ENCODE measurements around the gene TADA2B.
A peak's percentile ranks its signal among the peaks of the same experiment; 100 is the strongest.

- TF ChIP-seq, protein P1, sequence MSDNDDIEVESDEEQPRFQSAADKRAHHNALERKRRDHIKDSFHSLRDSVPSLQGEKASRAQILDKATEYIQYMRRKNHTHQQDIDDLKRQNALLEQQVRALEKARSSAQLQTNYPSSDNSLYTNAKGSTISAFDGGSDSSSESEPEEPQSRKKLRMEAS (IDR thresholded peaks at IDR 0.05): peak; percentile 86
- TF ChIP-seq GABPA (IDR thresholded peaks at IDR 0.05 in 1 of 2, conservative IDR thresholded peaks at IDR 0.05 in 1 of 2) (peak in 1 of 2 donors; percentile 83), CTCF (IDR thresholded peaks at IDR 0.05; ENCODE audit: low read depth, low read length, missing input control) (no peak), RAD21 (IDR thresholded peaks at IDR 0.05) (peak; percentile 41 to 42), JUND (IDR thresholded peaks at IDR 0.05) (peak in 1 of 2 donors; percentile 66), FOXA1 (IDR thresholded peaks at IDR 0.05) (peak; percentile 62)
- TF ChIP-seq, protein P2, sequence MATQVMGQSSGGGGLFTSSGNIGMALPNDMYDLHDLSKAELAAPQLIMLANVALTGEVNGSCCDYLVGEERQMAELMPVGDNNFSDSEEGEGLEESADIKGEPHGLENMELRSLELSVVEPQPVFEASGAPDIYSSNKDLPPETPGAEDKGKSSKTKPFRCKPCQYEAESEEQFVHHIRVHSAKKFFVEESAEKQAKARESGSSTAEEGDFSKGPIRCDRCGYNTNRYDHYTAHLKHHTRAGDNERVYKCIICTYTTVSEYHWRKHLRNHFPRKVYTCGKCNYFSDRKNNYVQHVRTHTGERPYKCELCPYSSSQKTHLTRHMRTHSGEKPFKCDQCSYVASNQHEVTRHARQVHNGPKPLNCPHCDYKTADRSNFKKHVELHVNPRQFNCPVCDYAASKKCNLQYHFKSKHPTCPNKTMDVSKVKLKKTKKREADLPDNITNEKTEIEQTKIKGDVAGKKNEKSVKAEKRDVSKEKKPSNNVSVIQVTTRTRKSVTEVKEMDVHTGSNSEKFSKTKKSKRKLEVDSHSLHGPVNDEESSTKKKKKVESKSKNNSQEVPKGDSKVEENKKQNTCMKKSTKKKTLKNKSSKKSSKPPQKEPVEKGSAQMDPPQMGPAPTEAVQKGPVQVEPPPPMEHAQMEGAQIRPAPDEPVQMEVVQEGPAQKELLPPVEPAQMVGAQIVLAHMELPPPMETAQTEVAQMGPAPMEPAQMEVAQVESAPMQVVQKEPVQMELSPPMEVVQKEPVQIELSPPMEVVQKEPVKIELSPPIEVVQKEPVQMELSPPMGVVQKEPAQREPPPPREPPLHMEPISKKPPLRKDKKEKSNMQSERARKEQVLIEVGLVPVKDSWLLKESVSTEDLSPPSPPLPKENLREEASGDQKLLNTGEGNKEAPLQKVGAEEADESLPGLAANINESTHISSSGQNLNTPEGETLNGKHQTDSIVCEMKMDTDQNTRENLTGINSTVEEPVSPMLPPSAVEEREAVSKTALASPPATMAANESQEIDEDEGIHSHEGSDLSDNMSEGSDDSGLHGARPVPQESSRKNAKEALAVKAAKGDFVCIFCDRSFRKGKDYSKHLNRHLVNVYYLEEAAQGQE (IDR thresholded peaks at IDR 0.05): peak; percentile 47
- TF ChIP-seq, protein P3, sequence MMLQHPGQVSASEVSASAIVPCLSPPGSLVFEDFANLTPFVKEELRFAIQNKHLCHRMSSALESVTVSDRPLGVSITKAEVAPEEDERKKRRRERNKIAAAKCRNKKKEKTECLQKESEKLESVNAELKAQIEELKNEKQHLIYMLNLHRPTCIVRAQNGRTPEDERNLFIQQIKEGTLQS (IDR thresholded peaks at IDR 0.05): no peak
- TF ChIP-seq, protein P4, sequence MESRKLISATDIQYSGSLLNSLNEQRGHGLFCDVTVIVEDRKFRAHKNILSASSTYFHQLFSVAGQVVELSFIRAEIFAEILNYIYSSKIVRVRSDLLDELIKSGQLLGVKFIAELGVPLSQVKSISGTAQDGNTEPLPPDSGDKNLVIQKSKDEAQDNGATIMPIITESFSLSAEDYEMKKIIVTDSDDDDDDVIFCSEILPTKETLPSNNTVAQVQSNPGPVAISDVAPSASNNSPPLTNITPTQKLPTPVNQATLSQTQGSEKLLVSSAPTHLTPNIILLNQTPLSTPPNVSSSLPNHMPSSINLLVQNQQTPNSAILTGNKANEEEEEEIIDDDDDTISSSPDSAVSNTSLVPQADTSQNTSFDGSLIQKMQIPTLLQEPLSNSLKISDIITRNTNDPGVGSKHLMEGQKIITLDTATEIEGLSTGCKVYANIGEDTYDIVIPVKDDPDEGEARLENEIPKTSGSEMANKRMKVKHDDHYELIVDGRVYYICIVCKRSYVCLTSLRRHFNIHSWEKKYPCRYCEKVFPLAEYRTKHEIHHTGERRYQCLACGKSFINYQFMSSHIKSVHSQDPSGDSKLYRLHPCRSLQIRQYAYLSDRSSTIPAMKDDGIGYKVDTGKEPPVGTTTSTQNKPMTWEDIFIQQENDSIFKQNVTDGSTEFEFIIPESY (IDR thresholded peaks at IDR 0.05): no peak
Observed at GRCh38 chr4:7029212-7029611, 14.0 kb upstream of the TADA2B start.
